HG03196 (cell line): ENCODE results near the gene PHF13.
A peak's percentile ranks its signal among the peaks of the same experiment; 100 is the strongest.

ENCODE experiments used
- ATAC-seq: cut with Tn5 transposase; IDR thresholded peaks from one replicate; pipeline ENCODE4 v1.9.1; 2021; ENCODE audit not compliant: unreplicated experiment

Gene PHF13

GRCh38 chr1:6613361-6614018, at the start of gene PHF13:
TSS of gene PHF13 (plus strand) at chr1:6613731. CDS start at chr1:6614067, 336 bp downstream.
- peak; percentile 93 for ATAC-seq

- ATAC-seq = no peak
Measured at GRCh38 chr1:6569033-6569432, 44.5 kb upstream of the PHF13 start.

DNA sequence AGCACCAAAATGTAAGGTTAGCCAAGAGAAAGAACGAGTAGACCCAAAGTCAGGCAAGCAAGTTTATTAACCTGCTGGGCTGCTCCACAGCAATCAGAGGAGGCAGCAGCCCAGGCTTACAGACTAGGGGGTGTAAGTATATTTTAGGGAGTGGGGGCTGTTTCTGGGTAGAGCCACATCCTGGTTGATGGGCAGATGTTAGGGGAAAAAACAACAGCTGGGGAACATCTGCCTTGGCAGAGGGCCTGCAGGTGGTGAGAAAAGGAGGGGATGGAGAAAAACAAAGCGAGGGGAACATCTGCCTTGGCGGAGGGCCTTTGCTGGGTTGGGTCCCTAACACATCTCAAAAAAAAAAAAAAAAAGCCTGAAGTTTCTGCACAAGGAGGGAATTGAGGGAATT, 43.4 kb upstream of the PHF13 start:
- no peak for ATAC-seq

GRCh38 chr1:6570987-6571386, 42.5 kb upstream of the PHF13 start:
- ATAC-seq = no peak

- ATAC-seq = no peak
Measured at GRCh38 chr1:6572653-6573383, 40.7 kb upstream of the PHF13 start.

DNA sequence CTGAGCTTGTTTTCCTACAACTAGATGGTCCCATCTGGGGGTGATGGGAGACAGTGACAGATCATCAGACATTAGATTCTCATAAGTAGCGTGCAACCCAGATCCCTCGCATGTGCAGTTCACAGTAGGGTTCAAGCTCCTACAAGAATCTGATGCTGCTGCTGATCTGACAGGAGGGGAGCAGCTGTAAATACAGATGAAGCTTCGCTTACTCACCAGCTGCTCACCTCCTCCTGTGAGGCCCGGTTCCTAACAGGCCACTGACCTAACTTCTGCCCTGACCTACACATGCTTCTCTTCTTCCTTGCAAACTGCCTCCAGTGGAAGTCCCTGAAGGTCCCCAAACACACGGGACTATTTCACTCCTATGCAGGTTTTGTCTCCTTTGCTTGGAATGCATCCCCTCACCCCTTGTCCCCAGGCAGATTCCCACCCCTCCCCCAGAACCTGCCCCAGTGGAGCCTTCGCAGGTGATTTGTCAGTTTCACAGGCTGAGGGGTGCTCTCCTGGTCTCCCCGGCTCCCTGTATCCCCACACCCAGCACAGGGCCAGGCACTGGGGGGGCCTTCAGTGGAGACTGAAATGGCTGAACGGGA, 39.4 kb upstream of the PHF13 start:
- no peak for ATAC-seq

- no peak for ATAC-seq
Measured at GRCh38 chr1:6574818-6575217, 38.7 kb upstream of the PHF13 start.

GRCh38 chr1:6577831-6578525, 35.6 kb upstream of the PHF13 start:
- no peak for ATAC-seq

DNA sequence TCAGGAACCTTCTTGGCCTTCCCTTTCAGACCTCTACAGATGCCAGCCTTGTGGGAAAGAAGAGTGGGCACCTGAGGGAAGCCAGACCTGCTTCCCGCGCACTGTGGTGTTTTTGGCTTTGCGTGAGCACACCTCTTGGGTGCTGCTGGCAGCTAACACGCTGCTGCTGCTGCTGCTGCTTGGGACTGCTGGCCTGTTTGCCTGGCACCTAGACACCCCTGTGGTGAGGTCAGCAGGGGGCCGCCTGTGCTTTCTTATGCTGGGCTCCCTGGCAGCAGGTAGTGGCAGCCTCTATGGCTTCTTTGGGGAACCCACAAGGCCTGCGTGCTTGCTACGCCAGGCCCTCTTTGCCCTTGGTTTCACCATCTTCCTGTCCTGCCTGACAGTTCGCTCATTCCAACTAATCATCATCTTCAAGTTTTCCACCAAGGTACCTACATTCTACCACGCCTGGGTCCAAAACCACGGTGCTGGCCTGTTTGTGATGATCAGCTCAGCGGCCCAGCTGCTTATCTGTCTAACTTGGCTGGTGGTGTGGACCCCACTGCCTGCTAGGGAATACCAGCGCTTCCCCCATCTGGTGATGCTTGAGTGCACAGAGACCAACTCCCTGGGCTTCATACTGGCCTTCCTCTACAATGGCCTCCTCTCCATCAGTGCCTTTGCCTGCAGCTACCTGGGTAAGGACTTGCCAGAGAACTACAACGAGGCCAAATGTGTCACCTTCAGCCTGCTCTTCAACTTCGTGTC, 34.7 kb upstream of the PHF13 start:
- ATAC-seq = no peak

- ATAC-seq = peak; percentile 97
Measured at GRCh38 chr1:6579374-6580118, 34.0 kb upstream of the PHF13 start, which contains the start of gene ZBTB48. TSS of gene ZBTB48 (plus strand) at chr1:6579994. CDS start at chr1:6580610, 616 bp downstream.

- no peak for ATAC-seq
Measured at GRCh38 chr1:6580119-6580592, 33.4 kb upstream of the PHF13 start.

DNA sequence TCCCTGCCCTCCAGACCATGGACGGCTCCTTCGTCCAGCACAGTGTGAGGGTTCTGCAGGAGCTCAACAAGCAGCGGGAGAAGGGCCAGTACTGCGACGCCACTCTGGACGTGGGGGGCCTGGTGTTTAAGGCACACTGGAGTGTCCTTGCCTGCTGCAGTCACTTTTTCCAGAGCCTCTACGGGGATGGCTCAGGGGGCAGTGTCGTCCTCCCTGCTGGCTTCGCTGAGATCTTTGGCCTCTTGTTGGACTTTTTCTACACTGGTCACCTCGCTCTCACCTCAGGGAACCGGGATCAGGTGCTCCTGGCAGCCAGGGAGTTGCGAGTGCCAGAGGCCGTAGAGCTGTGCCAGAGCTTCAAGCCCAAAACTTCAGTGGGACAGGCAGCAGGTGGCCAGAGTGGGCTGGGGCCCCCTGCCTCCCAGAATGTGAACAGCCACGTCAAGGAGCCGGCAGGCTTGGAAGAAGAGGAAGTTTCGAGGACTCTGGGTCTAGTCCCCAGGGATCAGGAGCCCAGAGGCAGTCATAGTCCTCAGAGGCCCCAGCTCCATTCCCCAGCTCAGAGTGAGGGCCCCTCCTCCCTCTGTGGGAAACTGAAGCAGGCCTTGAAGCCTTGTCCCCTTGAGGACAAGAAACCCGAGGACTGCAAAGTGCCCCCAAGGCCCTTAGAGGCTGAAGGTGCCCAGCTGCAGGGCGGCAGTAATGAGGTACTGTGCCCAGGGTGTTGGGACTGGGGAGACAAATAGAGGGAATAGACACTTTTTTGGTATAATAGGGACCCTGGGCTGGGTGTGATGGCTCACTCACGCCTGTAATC, 32.7 kb upstream of the PHF13 start:
- no peak for ATAC-seq

- no peak for ATAC-seq
Measured at GRCh38 chr1:6581561-6582305, 31.8 kb upstream of the PHF13 start.

- no peak for ATAC-seq
Measured at GRCh38 chr1:6582370-6582769, 31.2 kb upstream of the PHF13 start.

- ATAC-seq = no peak
Measured at GRCh38 chr1:6584126-6585080, 29.1 kb upstream of the PHF13 start.

- ATAC-seq = no peak
Measured at GRCh38 chr1:6585081-6585722, 28.3 kb upstream of the PHF13 start.

DNA sequence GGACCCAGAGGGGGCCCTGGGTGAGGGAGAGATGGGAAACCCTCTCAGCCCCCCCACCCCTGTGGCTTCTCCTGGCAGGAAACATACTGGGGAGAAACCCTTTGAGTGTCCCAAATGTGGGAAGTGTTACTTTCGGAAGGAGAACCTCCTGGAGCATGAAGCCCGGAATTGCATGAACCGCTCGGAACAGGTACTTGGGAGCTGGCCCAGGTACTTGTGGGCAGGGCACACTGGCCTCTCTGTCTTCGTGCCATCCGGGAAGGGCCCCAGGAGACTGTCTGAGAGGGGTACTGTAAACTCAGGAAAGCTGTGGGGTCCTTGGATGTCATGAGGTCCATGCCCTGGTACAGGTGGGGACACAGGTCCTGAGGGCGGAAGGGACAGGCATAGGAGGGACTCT, 27.7 kb upstream of the PHF13 start:
- no peak for ATAC-seq
